A549 (cell line): Measurements from ENCODE around the gene ANTXR1. TPM values are rescaled to one million over a fixed set of nuclear protein-coding genes. Genes with fewer than 3 reads are reported as not detected.

Experiments used
- ATAC-seq, 2 experiments: fragments of 200-7000 bp in 1 of 2; fragments of >200 bp in 1 of 2; cut with Nextera tagmentation in 1 of 2; cut with Tn5 transposase in 1 of 2; 3 replicates each; pipeline versions ENCODE4 v1.8.0 to v1.9.1; 2018 to 2020; ENCODE audit warnings: mild to moderate bottlenecking in 1 of 2, moderate library complexity in 1 of 2
- CTCF ChIA-PET: fragments of 300-600 bp; sonication (Branson Sonifier 250); formaldehyde crosslinking; extraction: SDS; loops from one replicate; lab custom pipeline; 2021; ENCODE audit warnings: antibody characterized with exemption, inconsistent platforms; lab: Yijun Ruan, JAX
- POLR2A ChIA-PET: fragments of 350-600 bp; formaldehyde crosslinking; extraction: SDS; loops from one replicate; lab custom pipeline; 2021; ENCODE audit warnings: antibody characterized with exemption, inconsistent platforms; lab: Yijun Ruan, JAX
- DNase-seq, 2 experiments: peaks; one replicate each; pipeline versions ENCODE4 v3.0.0 to v3.0.0-alpha.2; 2011 to 2016; ENCODE audit warnings: low read depth in 1 of 2, low spot score in 1 of 2
- FAIRE-seq: peaks from 2 replicates; lab custom pipeline; 2011; peaks lifted over from hg19 to GRCh38; lab: Jason Lieb, UNC
- H3K27ac ChIP-seq, 2 experiments: fragments of >200 bp; sonication (Bioruptor Twin); formaldehyde crosslinking; 3 replicates each; pipeline ENCODE4 v1.5.1; 2016 to 2017
- H3K4me1 ChIP-seq: fragments of >200 bp; sonication (Bioruptor Twin); formaldehyde crosslinking; 3 replicates; pipeline ENCODE4 v1.6.1; 2016
- H3K4me2 ChIP-seq: fragments of >200 bp; sonication (Bioruptor Twin); formaldehyde crosslinking; 3 replicates; pipeline ENCODE4 v1.6.1; 2016
- H3K4me3 ChIP-seq: fragments of >200 bp; sonication (Bioruptor Twin); formaldehyde crosslinking; 3 replicates; pipeline ENCODE4 v1.5.1; 2016
- H3K9me3 ChIP-seq: fragments of >200 bp; sonication (Bioruptor Twin); formaldehyde crosslinking; 3 replicates; pipeline ENCODE4 v1.6.1; 2016
- BHLHE40 ChIP-seq: IDR thresholded peaks from 2 replicates; pipeline ENCODE4 v1.6.1; 2012; ENCODE audit warnings: low read depth, low read length, inconsistent platforms
- CBX2 ChIP-seq: fragments of 200-600 bp; sonication (generic); IDR thresholded peaks from 2 replicates; pipeline ENCODE4 v1.6.1; 2016; ENCODE audit warnings: low read depth, mild to moderate bottlenecking, borderline replicate concordance
- CHD2 ChIP-seq: fragments of 150-350 bp; IDR thresholded peaks from 2 replicates; pipeline ENCODE4 v1.6.1; 2014; ENCODE audit warnings: low read length; ENCODE audit not compliant: partially characterized antibody
- CHD4 ChIP-seq: fragments of 200-600 bp; sonication (generic); IDR thresholded peaks from 2 replicates; pipeline ENCODE4 v1.6.1; 2016; ENCODE audit warnings: antibody characterized with exemption, mild to moderate bottlenecking, borderline replicate concordance
- EHF ChIP-seq: fragments of 250-450 bp; sonication (Bioruptor Pico); IDR thresholded peaks from 2 replicates; pipeline ENCODE4 v1.5.0; 2020; ENCODE audit warnings: mild to moderate bottlenecking
- HDAC2 ChIP-seq: fragments of 200-600 bp; sonication (generic); IDR thresholded peaks from 2 replicates; pipeline ENCODE4 v1.6.1; 2016
- HOXB13 ChIP-seq: fragments of 250-450 bp; sonication (Bioruptor Pico); IDR thresholded peaks from 2 replicates; pipeline ENCODE4 v1.5.0; 2020; ENCODE audit warnings: low read depth, mild to moderate bottlenecking, moderate library complexity
- KDM1A ChIP-seq: fragments of 200-600 bp; sonication (generic); IDR thresholded peaks from 2 replicates; pipeline ENCODE4 v1.6.1; 2016; ENCODE audit warnings: low read depth, mild to moderate bottlenecking
- MYC ChIP-seq: IDR thresholded peaks from 2 replicates; pipeline ENCODE4 v1.6.1; 2012; ENCODE audit warnings: mild to moderate bottlenecking, inconsistent platforms, low read length, improper control_type of control experiment, borderline replicate concordance
- NFE2L2 ChIP-seq: fragments of 150-350 bp; conservative IDR thresholded peaks from 2 replicates; pipeline ENCODE4 v1.6.1; 2014; ENCODE audit warnings: low read length
- POLR2A ChIP-seq: IDR thresholded peaks from 2 replicates; pipeline ENCODE4 v1.6.1; 2012; ENCODE audit warnings: mild to moderate bottlenecking, low read length
- POLR2AphosphoS2 ChIP-seq: conservative IDR thresholded peaks from 2 replicates; pipeline ENCODE4 v1.6.1; 2012; ENCODE audit warnings: low read length, improper control_type of control experiment, inconsistent platforms
- RCOR1 ChIP-seq: fragments of 150-350 bp; IDR thresholded peaks from 2 replicates; pipeline ENCODE4 v1.6.1; 2014; ENCODE audit warnings: antibody characterized with exemption, low read length, low read depth
- RFX5 ChIP-seq: fragments of 450-650 bp; IDR thresholded peaks from 2 replicates; pipeline ENCODE4 v1.7.1; 2014; ENCODE audit warnings: antibody characterized with exemption, mild to moderate bottlenecking, moderate library complexity
- TFCP2L1 ChIP-seq: fragments of 250-450 bp; sonication (Bioruptor Pico); IDR thresholded peaks from 2 replicates; pipeline ENCODE4 v1.5.0; 2021; ENCODE audit warnings: mild to moderate bottlenecking
- TP53 ChIP-seq: fragments of 250-450 bp; sonication (Bioruptor Pico); IDR thresholded peaks from 2 replicates; pipeline ENCODE4 v1.5.0; 2021; ENCODE audit warnings: mild to moderate bottlenecking, moderate library complexity
- ZNF302 ChIP-seq: fragments of 250-450 bp; sonication (Bioruptor Pico); IDR thresholded peaks from 2 replicates; pipeline ENCODE4 v1.9.0; 2021; ENCODE audit warnings: inconsistent platforms, mild to moderate bottlenecking, moderate library complexity
- polyA plus RNA-seq, 4 experiments: library from polyadenylated mRNA; depleted of rRNA in 3 of 4; stranded (reverse); fragments of >200 nt; fragmentation: RNase III in 1 of 4; extraction: RNeasy Plus Mini Kit Qiagen cat#74134 plus additional on column Dnase treatment in 1 of 4; gene quantifications; 2 replicates in 3 of 4; 3 replicates in 1 of 4; pipeline ENCODE4 v1.2.3, GENCODE V29; 2011 to 2017
- TF ChIP-seq, protein P1 (sequence below): IDR thresholded peaks from 2 replicates; pipeline ENCODE4 v1.6.1; 2012
- TF ChIP-seq, protein P2 (sequence below): fragments of 200-600 bp; sonication (generic); IDR thresholded peaks from 2 replicates; pipeline ENCODE4 v1.6.1; 2016; ENCODE audit warnings: antibody characterized with exemption, mild to moderate bottlenecking, moderate library complexity
- TF ChIP-seq, protein P3 (sequence below): fragments of 450-650 bp; IDR thresholded peaks from 2 replicates; pipeline ENCODE4 v1.6.1; 2014; ENCODE audit warnings: antibody characterized with exemption
- TF ChIP-seq, protein P4 (sequence below): fragments of 150-350 bp; IDR thresholded peaks from 2 replicates; pipeline ENCODE4 v1.6.1; 2014; ENCODE audit warnings: low read depth, mild to moderate bottlenecking, low read length
- TF ChIP-seq, protein P5 (sequence below): fragments of 250-450 bp; sonication (Bioruptor Pico); IDR thresholded peaks from 2 replicates; pipeline ENCODE4 v1.5.0; 2020; ENCODE audit warnings: low read depth, mild to moderate bottlenecking, moderate library complexity

ANTXR1 gene
- polyA plus RNA-seq, 2 of the 4 experiments (the other 2 are of a cell fraction): 161 to 194 TPM

DNA sequence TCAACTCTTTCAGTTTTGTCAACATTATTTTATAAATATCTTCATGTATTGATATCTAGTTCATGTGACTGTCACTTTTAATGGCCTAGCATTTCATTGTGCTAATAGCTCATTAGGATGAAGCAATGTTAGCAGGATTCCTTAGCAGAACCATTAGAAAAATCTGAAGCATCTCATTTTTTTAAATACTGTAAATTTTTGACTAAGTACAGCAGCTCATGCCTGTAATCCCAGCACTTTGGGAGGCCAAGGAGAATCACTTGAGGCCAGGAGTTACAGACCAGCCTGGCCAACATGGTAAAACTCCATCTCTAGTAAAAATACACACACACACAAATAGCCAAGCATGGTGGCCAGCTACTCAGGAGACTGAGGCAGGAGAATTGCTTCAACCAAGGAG is 15.6 kb upstream of the ANTXR1 start:
- Histone ChIP-seq H3K9me3 (peaks cover 24% of the 10 kb centered on the region), H3K27ac (no peak overlapping the region), H3K4me2 (no peak overlapping the region), H3K4me1 (peaks cover 19% of the 10 kb centered on the region), H3K4me3 (no peak overlapping the region)
- ChIA-PET POLR2A (no interaction called here), CTCF (interaction anchor here (0.6 to 2.8 kb wide), 5 partner anchors 8 to 252 kb away, joined by 3 to 17 read pairs (median 3); partner anchors contain the start of gene ANTXR1)
- DNase-seq: no peak
- no peak for TF ChIP-seq MYC
- TF ChIP-seq, protein P1, sequence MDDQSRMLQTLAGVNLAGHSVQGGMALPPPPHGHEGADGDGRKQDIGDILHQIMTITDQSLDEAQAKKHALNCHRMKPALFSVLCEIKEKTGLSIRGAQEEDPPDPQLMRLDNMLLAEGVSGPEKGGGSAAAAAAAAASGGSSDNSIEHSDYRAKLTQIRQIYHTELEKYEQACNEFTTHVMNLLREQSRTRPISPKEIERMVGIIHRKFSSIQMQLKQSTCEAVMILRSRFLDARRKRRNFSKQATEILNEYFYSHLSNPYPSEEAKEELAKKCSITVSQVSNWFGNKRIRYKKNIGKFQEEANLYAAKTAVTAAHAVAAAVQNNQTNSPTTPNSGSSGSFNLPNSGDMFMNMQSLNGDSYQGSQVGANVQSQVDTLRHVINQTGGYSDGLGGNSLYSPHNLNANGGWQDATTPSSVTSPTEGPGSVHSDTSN: no peak
- TF ChIP-seq HOXB13 (CRISPR knock-in tag): no peak
- no peak for TF ChIP-seq CHD4
- TF ChIP-seq TFCP2L1 (CRISPR knock-in tag): no peak
- TF ChIP-seq POLR2A: no peak
- TF ChIP-seq, protein P2, sequence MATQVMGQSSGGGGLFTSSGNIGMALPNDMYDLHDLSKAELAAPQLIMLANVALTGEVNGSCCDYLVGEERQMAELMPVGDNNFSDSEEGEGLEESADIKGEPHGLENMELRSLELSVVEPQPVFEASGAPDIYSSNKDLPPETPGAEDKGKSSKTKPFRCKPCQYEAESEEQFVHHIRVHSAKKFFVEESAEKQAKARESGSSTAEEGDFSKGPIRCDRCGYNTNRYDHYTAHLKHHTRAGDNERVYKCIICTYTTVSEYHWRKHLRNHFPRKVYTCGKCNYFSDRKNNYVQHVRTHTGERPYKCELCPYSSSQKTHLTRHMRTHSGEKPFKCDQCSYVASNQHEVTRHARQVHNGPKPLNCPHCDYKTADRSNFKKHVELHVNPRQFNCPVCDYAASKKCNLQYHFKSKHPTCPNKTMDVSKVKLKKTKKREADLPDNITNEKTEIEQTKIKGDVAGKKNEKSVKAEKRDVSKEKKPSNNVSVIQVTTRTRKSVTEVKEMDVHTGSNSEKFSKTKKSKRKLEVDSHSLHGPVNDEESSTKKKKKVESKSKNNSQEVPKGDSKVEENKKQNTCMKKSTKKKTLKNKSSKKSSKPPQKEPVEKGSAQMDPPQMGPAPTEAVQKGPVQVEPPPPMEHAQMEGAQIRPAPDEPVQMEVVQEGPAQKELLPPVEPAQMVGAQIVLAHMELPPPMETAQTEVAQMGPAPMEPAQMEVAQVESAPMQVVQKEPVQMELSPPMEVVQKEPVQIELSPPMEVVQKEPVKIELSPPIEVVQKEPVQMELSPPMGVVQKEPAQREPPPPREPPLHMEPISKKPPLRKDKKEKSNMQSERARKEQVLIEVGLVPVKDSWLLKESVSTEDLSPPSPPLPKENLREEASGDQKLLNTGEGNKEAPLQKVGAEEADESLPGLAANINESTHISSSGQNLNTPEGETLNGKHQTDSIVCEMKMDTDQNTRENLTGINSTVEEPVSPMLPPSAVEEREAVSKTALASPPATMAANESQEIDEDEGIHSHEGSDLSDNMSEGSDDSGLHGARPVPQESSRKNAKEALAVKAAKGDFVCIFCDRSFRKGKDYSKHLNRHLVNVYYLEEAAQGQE: no peak
- TF ChIP-seq BHLHE40: no peak
- TF ChIP-seq POLR2AphosphoS2: no peak
- TF ChIP-seq, protein P3, sequence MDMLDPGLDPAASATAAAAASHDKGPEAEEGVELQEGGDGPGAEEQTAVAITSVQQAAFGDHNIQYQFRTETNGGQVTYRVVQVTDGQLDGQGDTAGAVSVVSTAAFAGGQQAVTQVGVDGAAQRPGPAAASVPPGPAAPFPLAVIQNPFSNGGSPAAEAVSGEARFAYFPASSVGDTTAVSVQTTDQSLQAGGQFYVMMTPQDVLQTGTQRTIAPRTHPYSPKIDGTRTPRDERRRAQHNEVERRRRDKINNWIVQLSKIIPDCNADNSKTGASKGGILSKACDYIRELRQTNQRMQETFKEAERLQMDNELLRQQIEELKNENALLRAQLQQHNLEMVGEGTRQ: no peak
- TF ChIP-seq, protein P4, sequence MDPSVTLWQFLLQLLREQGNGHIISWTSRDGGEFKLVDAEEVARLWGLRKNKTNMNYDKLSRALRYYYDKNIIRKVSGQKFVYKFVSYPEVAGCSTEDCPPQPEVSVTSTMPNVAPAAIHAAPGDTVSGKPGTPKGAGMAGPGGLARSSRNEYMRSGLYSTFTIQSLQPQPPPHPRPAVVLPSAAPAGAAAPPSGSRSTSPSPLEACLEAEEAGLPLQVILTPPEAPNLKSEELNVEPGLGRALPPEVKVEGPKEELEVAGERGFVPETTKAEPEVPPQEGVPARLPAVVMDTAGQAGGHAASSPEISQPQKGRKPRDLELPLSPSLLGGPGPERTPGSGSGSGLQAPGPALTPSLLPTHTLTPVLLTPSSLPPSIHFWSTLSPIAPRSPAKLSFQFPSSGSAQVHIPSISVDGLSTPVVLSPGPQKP: no peak
- TF ChIP-seq RFX5: no peak
- TF ChIP-seq, protein P5, sequence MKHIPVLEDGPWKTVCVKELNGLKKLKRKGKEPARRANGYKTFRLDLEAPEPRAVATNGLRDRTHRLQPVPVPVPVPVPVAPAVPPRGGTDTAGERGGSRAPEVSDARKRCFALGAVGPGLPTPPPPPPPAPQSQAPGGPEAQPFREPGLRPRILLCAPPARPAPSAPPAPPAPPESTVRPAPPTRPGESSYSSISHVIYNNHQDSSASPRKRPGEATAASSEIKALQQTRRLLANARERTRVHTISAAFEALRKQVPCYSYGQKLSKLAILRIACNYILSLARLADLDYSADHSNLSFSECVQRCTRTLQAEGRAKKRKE (CRISPR knock-in tag): no peak
- no peak for TF ChIP-seq RCOR1
- TF ChIP-seq CHD2: no peak
- TF ChIP-seq ZNF302 (CRISPR knock-in tag): no peak
- TF ChIP-seq TP53: no peak
- no peak for FAIRE-seq
- ATAC-seq: no peak

DNA sequence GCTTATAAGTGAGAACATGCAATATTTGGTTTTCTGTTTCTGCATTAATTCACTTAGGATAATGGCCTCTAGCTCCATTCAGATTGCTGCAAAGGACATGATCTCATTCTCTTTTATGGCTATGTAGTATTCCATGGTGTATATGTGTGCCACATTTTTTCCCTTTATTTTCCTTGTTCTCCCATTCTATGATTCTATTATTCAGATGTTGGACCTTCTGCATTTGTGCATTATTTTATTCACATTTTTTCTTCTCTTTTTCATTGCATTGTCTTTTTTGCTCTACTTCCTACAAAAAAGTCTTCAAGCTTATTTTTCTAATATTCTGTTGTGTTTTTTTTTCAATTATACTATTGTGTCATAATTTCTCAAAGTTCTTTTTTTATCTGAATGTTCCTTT is 11.1 kb upstream of the ANTXR1 start:
- POLR2A ChIA-PET: no interaction called here
- CTCF ChIA-PET: interaction anchor here (0.9 to 3.0 kb wide), 3 partner anchors 9 to 339 kb away, joined by 3 to 10 read pairs (median 9); no protein-coding TSS in a partner anchor
- no peak overlapping the region for H3K27ac ChIP-seq
- FAIRE-seq (no peak), ATAC-seq (no peak), DNase-seq (no peak)
- H3K4me3 ChIP-seq: no peak overlapping the region
- H3K4me1 ChIP-seq: peaks cover under 1% of the 10 kb centered on the region; the same call in 1 of the 3 replicates
- TF ChIP-seq TP53: no peak
- no peak for TF ChIP-seq NFE2L2
- no peak for TF ChIP-seq EHF (CRISPR knock-in tag)
- no peak for TF ChIP-seq CBX2
- TF ChIP-seq CHD2: no peak
- peak; percentile 79; the same call in 1 of the 2 replicates for TF ChIP-seq KDM1A
- TF ChIP-seq HDAC2: peak; percentile 74; the same call in 1 of the 2 replicates
- H3K9me3 ChIP-seq: peaks cover 33% of the 10 kb centered on the region
- H3K4me2 ChIP-seq: no peak overlapping the region
